K562 (cell line): ENCODE measurements around the gene LRP2. TPM values are rescaled to one million over a fixed set of nuclear protein-coding genes. Genes with fewer than 3 reads are reported as not detected.

Experiments
- ATAC-seq: fragments of 200-7000 bp; cut with Tn5 transposase; 3 replicates; pipeline ENCODE4 v1.9.1; 2020; ENCODE audit warnings: moderate library complexity
- BruUV-seq: library from RNA; stranded (reverse); fragments of 400-500 nt; replicated peaks from 2 replicates; lab custom pipeline; 2021; lab: Mats Ljungman, UMichigan
- CTCF ChIA-PET: fragments of 300-600 bp; formaldehyde crosslinking; extraction: SDS; loops from one replicate; lab custom pipeline; 2021; ENCODE audit warnings: low intra/inter-chr PET ratio; lab: Yijun Ruan, JAX
- POLR2A ChIA-PET: fragments of 300-600, 350-650 bp; sonication (Branson Sonifier 250); formaldehyde crosslinking; extraction: SDS; loops from one replicate; lab custom pipeline; 2021; ENCODE audit warnings: antibody characterized with exemption, inconsistent platforms; lab: Yijun Ruan, JAX
- DNase-seq, 4 experiments: peaks; one replicate each; pipeline versions ENCODE4 v3.0.0 to v3.0.0-alpha.2; 2011 to 2018; ENCODE audit warnings: low spot score in 3 of 4, mixed read lengths in 3 of 4; ENCODE audit errors: extremely low read depth in 1 of 4
- FAIRE-seq: peaks from 2 replicates; lab custom pipeline; 2011; peaks lifted over from hg19 to GRCh38; lab: Jason Lieb, UNC
- H2AFZ ChIP-seq: 2 replicates; pipeline ENCODE4 v1.6.0; 2011; ENCODE audit warnings: low read depth, low read length, control low read depth, inconsistent platforms
- H3K27ac ChIP-seq: fragments of 200-600 bp; 3 replicates; pipeline ENCODE4 v1.8.0; 2011; ENCODE audit warnings: low read depth, mild to moderate bottlenecking, control low read depth, inconsistent platforms, low read length, moderate library complexity, mixed read lengths; ENCODE audit errors: extremely low read depth
- H3K27me3 ChIP-seq, 2 experiments: fragments of 300-600 bp in 1 of 2; 2 replicates in 1 of 2; 3 replicates in 1 of 2; pipeline versions ENCODE4 v1.6.0 to v1.8.0; 2011; ENCODE audit warnings: inconsistent platforms in 2 of 2, low read length in 2 of 2, mild to moderate bottlenecking in 1 of 2, mixed read lengths in 1 of 2, moderate library complexity in 1 of 2; ENCODE audit not compliant: control insufficient read depth in 2 of 2, insufficient read depth in 2 of 2
- H3K36me3 ChIP-seq: fragments of 300-600 bp; 3 replicates; pipeline ENCODE4 v1.8.0; 2011; ENCODE audit warnings: mild to moderate bottlenecking, low read length, inconsistent platforms; ENCODE audit not compliant: control insufficient read depth, insufficient read depth
- H3K4me1 ChIP-seq, 2 experiments: fragments of 200-600 bp in 1 of 2; replicated peaks in 1 of 2; 2 replicates in 1 of 2; 3 replicates in 1 of 2; pipeline versions ENCODE4 v1.5.1 to v1.8.0; 2011; ENCODE audit warnings: inconsistent platforms in 2 of 2, low read length in 2 of 2, mild to moderate bottlenecking in 1 of 2, mixed read lengths in 1 of 2, moderate library complexity in 1 of 2; ENCODE audit not compliant: control insufficient read depth in 2 of 2, insufficient read depth in 2 of 2
- H3K4me2 ChIP-seq: 2 replicates; pipeline ENCODE4 v1.6.1; 2011; ENCODE audit warnings: low read length, control low read depth, inconsistent platforms, mixed read lengths; ENCODE audit not compliant: insufficient read depth
- H3K4me3 ChIP-seq: fragments of 200-600 bp; sonication (generic), shearing (Covaris generic); 2 replicates; pipeline ENCODE4 v1.5.1; 2016; ENCODE audit warnings: control low read depth, inconsistent platforms
- H3K79me2 ChIP-seq: fragments of 200-600 bp; 3 replicates; pipeline ENCODE4 v1.8.0; 2011; ENCODE audit warnings: low read length, inconsistent platforms; ENCODE audit not compliant: control insufficient read depth, insufficient read depth
- H3K9ac ChIP-seq, 2 experiments: 2 replicates each; pipeline versions ENCODE4 v1.6.0 to v1.6.1; 2011; ENCODE audit warnings: low read depth in 2 of 2, low read length in 2 of 2, control low read depth in 1 of 2, inconsistent platforms in 1 of 2, mild to moderate bottlenecking in 1 of 2, mixed read lengths in 1 of 2; ENCODE audit not compliant: insufficient read depth in 1 of 2
- H3K9me1 ChIP-seq: one replicate; pipeline ENCODE4 v1.6.0; 2011; ENCODE audit warnings: inconsistent platforms, mild to moderate bottlenecking, low read length, moderate library complexity; ENCODE audit not compliant: control insufficient read depth, insufficient read depth
- H3K9me3 ChIP-seq: replicated peaks from 2 replicates; pipeline ENCODE4 v1.5.1; 2011; ENCODE audit warnings: low read depth, low read length, inconsistent platforms; ENCODE audit not compliant: control insufficient read depth, insufficient read depth
- H4K20me1 ChIP-seq: replicated peaks from 2 replicates; pipeline ENCODE4 v1.6.1; 2011; ENCODE audit warnings: low read length, inconsistent platforms, mixed read lengths; ENCODE audit not compliant: control insufficient read depth, insufficient read depth
- CBX2 ChIP-seq: fragments of 200-600 bp; sonication (generic); IDR thresholded peaks from one replicate; pipeline ENCODE4 v1.6.1; 2012; ENCODE audit warnings: mild to moderate bottlenecking, low read length, inconsistent platforms; ENCODE audit not compliant: insufficient read depth, poor library complexity, severe bottlenecking
- CEBPG ChIP-seq, 3 experiments: fragments of 200-800 bp in 1 of 3; sonication (Bioruptor generic) in 1 of 3; sonication (generic) in 1 of 3; formaldehyde crosslinking in 1 of 3; IDR thresholded peaks in 2 of 3; conservative IDR thresholded peaks in 1 of 3; 2 replicates each; pipeline versions ENCODE4 v1.6.1 to v1.8.0; 2016 to 2022; ENCODE audit warnings: missing compliant biosample characterization in 2 of 3, missing genetic modification characterization in 2 of 3, mild to moderate bottlenecking in 1 of 3, missing genetic modification reagents in 1 of 3
- CREB3 ChIP-seq: fragments of 450-650 bp; conservative IDR thresholded peaks from 2 replicates; pipeline ENCODE4 v1.6.1; 2016; ENCODE audit warnings: missing genetic modification characterization, low read depth, mild to moderate bottlenecking, missing compliant biosample characterization, moderate library complexity
- GATAD2A ChIP-seq: fragments of 450-650 bp; IDR thresholded peaks from 2 replicates; pipeline ENCODE4 v1.6.1; 2017
- PRPF4 ChIP-seq: fragments of 200-400 bp; formaldehyde crosslinking; IDR thresholded peaks from one replicate; pipeline ENCODE4 v1.6.1; 2017; ENCODE audit warnings: low read length, low read depth, mild to moderate bottlenecking; ENCODE audit not compliant: insufficient read depth, poor library complexity, severe bottlenecking
- RBFOX2 ChIP-seq: fragments of 200-400 bp; formaldehyde crosslinking; IDR thresholded peaks from 2 replicates; pipeline ENCODE4 v1.6.1; 2017; ENCODE audit warnings: low read depth, mild to moderate bottlenecking, low read length, moderate library complexity
- XRCC3 ChIP-seq: fragments of 450-650 bp; IDR thresholded peaks from 2 replicates; pipeline ENCODE4 v1.6.1; 2017; ENCODE audit warnings: mild to moderate bottlenecking, moderate library complexity
- ZHX1 ChIP-seq: fragments of 150-350 bp; conservative IDR thresholded peaks from 2 replicates; pipeline ENCODE4 v1.6.1; 2014; ENCODE audit warnings: low read length
- WGBS: fragments of 100-300 bp; shearing (Covaris generic); methylation state at CpG from one replicate; pipeline ENCODE4 v1.1.6; 2016; ENCODE audit warnings: low coverage, mixed read lengths; ENCODE audit not compliant: insufficient coverage; ENCODE audit errors: missing lambda C conversion rate; 5-methylcytosine and 5-hydroxymethylcytosine counted together
- in situ Hi-C: fragments of 300-500 bp; cut with MboI; formaldehyde crosslinking; loops from 4 replicates; pipeline ENCODE4 v1.15.0; 2018; ENCODE audit warnings: inconsistent platforms, mixed read lengths
- intact Hi-C: fragments of 100-400 bp; cut with micrococcal nuclease; formaldehyde crosslinking; loops from 2 replicates; pipeline ENCODE4 v1.14.2; 2022
- polyA plus RNA-seq, 8 experiments: library from polyadenylated mRNA; depleted of rRNA in 4 of 8; stranded (reverse) in 5 of 8; unstranded in 3 of 8; fragments of >200 nt; fragmentation: Nextera tagmentation in 2 of 8; fragmentation: Illumina TruSeq in 1 of 8; extraction: Ambion mirVana in 2 of 8; extraction: Trizol in 1 of 8; gene quantifications; 2 replicates each; pipeline versions ENCODE4 v1.2.1 to v1.2.3, GENCODE V29; 2011 to 2014; ENCODE audit warnings: inconsistent platforms in 1 of 8, missing spikeins in 1 of 8
- total RNA-seq, 7 experiments: library from RNA; depleted of rRNA in 6 of 7; stranded (reverse); fragments of >200 nt in 6 of 7; fragmentation: Illumina TruSeq in 2 of 7; extraction: Trizol in 2 of 7; gene quantifications; 2 replicates each; pipeline versions ENCODE4 v1.2.1 to v1.2.3, GENCODE V29; 2011 to 2021; ENCODE audit warnings: low replicate concordance in 1 of 7
- TF ChIP-seq, protein P1 (sequence below): IDR thresholded peaks from 2 replicates; pipeline ENCODE4 v1.6.1; 2016; ENCODE audit warnings: missing genetic modification characterization, missing compliant biosample characterization
- TF ChIP-seq, protein P2 (sequence below): fragments of 250-450 bp; sonication (Bioruptor Pico); IDR thresholded peaks from 2 replicates; pipeline ENCODE4 v1.4.0; 2020; ENCODE audit warnings: mild to moderate bottlenecking, moderate library complexity

The LRP2 gene
- total and polyA plus RNA-seq, 9 of the 15 experiments (the other 6 are each of a cell fraction or from before 2014, with no cell fraction given), result 0.04 to 0.18 (median 0.11) TPM; not detected in 1

DNA sequence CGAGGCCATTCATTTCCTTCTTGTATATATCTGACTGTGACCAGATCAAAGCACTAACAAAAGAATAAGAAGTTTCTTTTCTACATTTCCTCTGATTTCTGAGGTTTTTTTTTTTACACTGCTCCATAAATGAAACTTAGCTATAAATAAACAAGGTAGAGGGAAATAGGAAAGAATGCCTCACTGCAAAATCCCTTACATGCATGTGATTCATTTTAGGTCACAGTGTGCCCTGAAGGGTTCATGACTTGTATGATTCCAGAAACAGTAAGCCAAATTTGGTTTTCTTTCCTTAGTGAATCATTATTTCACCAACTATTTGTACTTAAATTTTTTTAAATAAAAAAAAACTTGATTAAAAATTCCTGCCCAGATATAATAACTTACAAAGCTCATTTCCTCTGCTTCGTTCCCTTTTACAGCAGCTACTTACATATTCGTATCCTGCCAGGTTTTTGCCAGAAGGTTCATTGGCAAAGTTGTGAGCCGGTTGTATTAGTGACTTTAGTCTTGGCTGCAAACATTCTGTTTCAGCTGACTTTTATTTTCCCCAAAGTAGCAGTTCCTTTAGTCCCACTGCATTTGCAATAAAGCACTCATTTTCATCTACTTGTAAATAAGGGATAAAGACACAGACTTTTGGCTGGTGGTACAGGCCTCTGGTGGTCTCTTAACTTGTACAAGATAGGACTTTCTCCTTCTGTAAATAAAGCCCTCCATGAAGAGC is 58.6 kb downstream of the LRP2 start (continued):
- TF ChIP-seq, protein P1, sequence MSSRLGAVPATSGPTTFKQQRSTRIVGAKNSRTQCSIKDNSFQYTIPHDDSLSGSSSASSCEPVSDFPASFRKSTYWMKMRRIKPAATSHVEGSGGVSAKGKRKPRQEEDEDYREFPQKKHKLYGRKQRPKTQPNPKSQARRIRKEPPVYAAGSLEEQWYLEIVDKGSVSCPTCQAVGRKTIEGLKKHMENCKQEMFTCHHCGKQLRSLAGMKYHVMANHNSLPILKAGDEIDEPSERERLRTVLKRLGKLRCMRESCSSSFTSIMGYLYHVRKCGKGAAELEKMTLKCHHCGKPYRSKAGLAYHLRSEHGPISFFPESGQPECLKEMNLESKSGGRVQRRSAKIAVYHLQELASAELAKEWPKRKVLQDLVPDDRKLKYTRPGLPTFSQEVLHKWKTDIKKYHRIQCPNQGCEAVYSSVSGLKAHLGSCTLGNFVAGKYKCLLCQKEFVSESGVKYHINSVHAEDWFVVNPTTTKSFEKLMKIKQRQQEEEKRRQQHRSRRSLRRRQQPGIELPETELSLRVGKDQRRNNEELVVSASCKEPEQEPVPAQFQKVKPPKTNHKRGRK (tag), result no peak
- TF ChIP-seq GATAD2A (no peak), PRPF4 (no peak)

GRCh38 chr2:169302364-169302763 is 60.0 kb downstream of the LRP2 start:
- Histone ChIP-seq H4K20me1 (no peaks in the 10 kb centered on the region), H3K36me3 (no peaks in the 10 kb centered on the region), H3K4me2 (no peak overlapping the region), H3K27me3 (peaks cover 0 to 2% of the 10 kb centered on the region in 2 experiments; a peak in 3 of 5 replicates), H3K79me2 (no peaks in the 10 kb centered on the region), H2AFZ (no peak overlapping the region), H3K4me1 (no peaks in the 10 kb centered on the region), H3K9ac (no peak overlapping the region), H3K9me3 (no peaks in the 10 kb centered on the region), H3K9me1 (no peaks in the 10 kb centered on the region), H3K27ac (no peak overlapping the region), H3K4me3 (no peak overlapping the region)
- intact Hi-C loops, result no loop called here
- ATAC-seq, result no peak
- ChIA-PET CTCF (no interaction called here), POLR2A (interaction anchor here (0.5 to 1.3 kb wide), 2 partner anchors 13 to 1040 kb away, joined by 3 to 4 read pairs; no protein-coding TSS in a partner anchor)
- in situ Hi-C loops, result no loop called here
- no peak for DNase-seq
- FAIRE-seq, result no peak
- 1% methylated on average over 4 of the region's 4 CpGs for WGBS
- no TSS peak for BruUV-seq
- TF ChIP-seq CREB3 (tag) (no peak), CEBPG (CRISPR knock-in tag; IDR thresholded peaks at IDR 0.05) (no peak), CEBPG (tag; conservative IDR thresholded peaks at IDR 0.05 in 1 of 2, IDR thresholded peaks at IDR 0.05 in 1 of 2) (no peak), ZHX1 (no peak), CBX2 (no peak), XRCC3 (no peak), RBFOX2 (no peak)
- TF ChIP-seq, protein P2, sequence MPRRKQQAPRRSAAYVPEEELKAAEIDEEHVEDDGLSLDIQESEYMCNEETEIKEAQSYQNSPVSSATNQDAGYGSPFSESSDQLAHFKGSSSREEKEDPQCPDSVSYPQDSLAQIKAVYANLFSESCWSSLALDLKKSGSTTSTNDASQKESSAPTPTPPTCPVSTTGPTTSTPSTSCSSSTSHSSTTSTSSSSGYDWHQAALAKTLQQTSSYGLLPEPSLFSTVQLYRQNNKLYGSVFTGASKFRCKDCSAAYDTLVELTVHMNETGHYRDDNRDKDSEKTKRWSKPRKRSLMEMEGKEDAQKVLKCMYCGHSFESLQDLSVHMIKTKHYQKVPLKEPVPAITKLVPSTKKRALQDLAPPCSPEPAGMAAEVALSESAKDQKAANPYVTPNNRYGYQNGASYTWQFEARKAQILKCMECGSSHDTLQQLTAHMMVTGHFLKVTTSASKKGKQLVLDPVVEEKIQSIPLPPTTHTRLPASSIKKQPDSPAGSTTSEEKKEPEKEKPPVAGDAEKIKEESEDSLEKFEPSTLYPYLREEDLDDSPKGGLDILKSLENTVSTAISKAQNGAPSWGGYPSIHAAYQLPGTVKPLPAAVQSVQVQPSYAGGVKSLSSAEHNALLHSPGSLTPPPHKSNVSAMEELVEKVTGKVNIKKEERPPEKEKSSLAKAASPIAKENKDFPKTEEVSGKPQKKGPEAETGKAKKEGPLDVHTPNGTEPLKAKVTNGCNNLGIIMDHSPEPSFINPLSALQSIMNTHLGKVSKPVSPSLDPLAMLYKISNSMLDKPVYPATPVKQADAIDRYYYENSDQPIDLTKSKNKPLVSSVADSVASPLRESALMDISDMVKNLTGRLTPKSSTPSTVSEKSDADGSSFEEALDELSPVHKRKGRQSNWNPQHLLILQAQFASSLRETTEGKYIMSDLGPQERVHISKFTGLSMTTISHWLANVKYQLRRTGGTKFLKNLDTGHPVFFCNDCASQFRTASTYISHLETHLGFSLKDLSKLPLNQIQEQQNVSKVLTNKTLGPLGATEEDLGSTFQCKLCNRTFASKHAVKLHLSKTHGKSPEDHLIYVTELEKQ (CRISPR knock-in tag), result no peak
